ENCODE results near the gene FASN.

Gene FASN

DNA sequence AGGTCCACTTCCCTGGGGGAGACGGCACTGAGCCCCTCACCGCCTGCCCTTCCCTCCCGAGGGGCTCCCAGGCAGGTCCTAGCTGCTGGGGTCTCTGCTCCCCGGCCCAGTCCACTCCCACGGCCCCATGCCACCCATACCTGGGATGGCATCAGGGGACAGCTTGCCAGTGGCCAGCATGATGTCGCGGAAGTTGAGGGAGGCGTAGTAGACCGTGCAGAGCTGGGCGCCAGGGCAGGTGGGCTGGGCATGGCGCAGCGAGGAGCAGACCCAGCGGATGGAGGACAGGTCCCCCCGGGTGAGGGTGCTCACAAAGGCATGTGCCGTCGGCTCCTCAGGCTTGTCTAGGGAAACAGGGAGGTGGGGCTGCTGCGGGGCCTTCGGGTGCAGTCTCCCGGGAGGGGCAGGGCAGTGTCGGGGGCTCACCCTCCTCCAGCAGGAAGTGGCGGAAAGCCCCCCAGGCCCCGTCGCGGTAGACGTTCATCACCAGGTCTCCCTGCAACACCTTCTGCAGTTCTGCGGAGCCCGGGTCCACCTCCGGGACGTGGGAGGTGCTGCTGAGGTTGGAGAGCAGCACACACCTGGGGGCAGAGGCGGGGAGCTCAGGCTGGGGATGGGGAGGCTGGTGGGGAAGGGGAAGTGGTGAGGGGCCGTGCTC is 13.5 kb downstream of the FASN start:
- TF ChIP-seq, protein P1, sequence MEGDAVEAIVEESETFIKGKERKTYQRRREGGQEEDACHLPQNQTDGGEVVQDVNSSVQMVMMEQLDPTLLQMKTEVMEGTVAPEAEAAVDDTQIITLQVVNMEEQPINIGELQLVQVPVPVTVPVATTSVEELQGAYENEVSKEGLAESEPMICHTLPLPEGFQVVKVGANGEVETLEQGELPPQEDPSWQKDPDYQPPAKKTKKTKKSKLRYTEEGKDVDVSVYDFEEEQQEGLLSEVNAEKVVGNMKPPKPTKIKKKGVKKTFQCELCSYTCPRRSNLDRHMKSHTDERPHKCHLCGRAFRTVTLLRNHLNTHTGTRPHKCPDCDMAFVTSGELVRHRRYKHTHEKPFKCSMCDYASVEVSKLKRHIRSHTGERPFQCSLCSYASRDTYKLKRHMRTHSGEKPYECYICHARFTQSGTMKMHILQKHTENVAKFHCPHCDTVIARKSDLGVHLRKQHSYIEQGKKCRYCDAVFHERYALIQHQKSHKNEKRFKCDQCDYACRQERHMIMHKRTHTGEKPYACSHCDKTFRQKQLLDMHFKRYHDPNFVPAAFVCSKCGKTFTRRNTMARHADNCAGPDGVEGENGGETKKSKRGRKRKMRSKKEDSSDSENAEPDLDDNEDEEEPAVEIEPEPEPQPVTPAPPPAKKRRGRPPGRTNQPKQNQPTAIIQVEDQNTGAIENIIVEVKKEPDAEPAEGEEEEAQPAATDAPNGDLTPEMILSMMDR (IDR thresholded peaks at IDR 0.05; ENCODE audit: extremely low read depth, missing control alignments): no peak
- DNase-seq (ENCODE audit: low spot score): no peak

DNA sequence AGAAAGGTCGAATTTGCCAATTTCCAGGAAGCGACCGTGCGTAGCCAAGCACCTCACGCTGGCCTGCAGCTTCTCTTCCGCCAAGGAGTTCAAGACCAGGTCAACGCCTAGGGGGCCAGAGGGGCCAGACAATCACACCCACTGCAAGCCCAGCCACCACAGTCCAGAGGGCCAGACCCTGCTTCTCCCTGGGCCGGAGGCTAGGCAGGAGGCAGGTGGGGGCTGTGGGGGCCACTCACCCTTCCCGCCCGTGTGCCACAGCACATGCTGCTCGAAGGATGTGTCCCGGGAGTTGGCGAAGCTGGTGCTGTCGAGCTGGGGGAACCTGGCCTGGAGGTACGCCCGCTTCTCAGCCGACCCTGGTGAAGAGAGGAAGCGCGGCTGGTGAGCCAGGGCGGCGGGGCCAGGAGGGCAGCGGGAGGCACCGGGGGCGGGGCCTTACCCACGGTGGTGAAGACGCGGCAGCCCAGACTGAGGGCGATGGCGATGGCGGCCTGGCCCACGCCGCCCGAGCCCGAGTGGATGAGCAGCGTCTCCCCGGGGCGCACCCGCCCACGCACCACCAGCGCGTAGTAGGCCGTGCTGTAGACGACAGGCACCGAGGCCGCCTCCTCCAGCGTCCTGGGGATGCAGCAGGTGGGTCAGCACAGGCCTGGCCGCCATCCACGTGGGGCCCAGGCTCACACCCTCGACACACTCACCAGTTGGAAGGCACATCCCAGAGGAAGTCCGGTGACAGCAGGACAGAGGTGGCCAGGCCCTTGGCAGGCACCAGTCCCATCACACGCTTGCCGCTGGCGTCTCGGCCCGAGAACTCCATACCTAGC is 14.3 kb downstream of the FASN start:
- TF ChIP-seq, protein P1 (IDR thresholded peaks at IDR 0.05; ENCODE audit: extremely low read depth, missing control alignments): no peak
- no peak for DNase-seq (ENCODE audit: low spot score)

GRCh38 chr17:82083009-82083408 is 15.0 kb downstream of the FASN start:
- TF ChIP-seq, protein P1 (IDR thresholded peaks at IDR 0.05; ENCODE audit: extremely low read depth, missing control alignments): no peak

DNA sequence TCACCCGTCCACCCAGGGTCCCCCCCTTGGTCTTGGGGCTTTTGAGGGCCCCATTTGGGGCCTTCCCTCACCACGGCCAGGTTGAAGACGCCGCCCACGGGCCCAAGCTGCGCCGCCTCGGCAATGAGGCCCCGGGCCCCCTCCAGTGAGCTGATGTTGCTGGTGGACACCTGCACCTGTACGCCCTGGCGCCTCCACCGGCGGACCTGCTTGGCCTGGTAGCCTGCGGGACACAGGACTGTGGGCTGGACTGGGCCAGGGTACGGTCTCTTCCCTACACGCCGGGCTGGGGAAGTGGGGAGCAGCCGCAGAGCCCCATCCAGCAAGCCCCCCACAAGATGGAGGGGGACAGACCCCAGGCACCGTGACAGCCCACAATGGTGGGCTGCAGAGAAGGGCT is 15.6 kb downstream of the FASN start:
- TF ChIP-seq, protein P1 (IDR thresholded peaks at IDR 0.05; ENCODE audit: extremely low read depth, missing control alignments): no peak
- DNase-seq (ENCODE audit: low spot score): no peak

More at GRCh38 chr17:82083009-82083408, 15.0 kb downstream of the FASN start:
- no peak for DNase-seq (ENCODE audit: low spot score)

DNA sequence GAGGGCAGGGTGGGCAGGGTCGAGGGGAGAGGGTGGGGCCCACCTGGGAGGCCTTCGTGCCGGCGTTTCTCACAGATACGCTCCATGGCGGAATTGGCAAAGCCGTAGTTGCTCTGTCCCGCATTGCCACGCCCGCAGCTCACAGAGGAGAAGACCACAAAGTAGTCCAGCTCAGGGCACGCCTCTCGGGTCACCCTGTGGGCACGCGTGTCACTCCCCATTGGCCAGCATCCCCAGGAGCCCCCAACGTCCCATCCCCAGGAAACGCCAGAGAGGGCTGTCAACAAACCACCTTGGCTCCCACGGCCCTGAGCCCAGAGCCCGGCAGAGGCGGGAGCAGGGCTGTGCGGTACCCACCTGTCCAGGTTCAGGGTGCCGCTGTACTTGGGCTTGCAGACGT is 16.1 kb downstream of the FASN start:
- TF ChIP-seq, protein P1 (IDR thresholded peaks at IDR 0.05; ENCODE audit: extremely low read depth, missing control alignments): no peak
- DNase-seq (ENCODE audit: low spot score): no peak

DNA sequence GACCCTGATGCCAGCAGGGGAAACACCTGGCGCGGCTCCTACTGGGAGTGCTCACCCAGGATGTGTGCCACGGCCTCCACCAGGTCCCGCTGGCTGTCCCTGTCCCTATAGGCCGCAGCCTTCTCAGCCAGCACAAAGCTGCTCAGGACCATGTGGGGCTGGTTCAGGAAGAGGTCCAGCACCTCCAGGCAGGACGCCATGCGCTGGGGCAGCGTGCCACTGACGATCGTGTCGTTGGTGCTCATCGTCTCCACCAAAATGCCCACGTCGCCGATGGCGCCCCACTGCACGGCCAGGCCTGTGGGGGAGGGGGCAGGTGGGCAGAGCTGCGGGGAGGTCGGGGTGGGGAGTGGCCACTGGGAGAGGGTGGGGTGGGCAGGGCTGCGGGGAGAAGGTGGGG is 16.5 kb downstream of the FASN start:
- TF ChIP-seq, protein P1 (IDR thresholded peaks at IDR 0.05; ENCODE audit: extremely low read depth, missing control alignments): no peak
- DNase-seq (ENCODE audit: low spot score): no peak

DNA sequence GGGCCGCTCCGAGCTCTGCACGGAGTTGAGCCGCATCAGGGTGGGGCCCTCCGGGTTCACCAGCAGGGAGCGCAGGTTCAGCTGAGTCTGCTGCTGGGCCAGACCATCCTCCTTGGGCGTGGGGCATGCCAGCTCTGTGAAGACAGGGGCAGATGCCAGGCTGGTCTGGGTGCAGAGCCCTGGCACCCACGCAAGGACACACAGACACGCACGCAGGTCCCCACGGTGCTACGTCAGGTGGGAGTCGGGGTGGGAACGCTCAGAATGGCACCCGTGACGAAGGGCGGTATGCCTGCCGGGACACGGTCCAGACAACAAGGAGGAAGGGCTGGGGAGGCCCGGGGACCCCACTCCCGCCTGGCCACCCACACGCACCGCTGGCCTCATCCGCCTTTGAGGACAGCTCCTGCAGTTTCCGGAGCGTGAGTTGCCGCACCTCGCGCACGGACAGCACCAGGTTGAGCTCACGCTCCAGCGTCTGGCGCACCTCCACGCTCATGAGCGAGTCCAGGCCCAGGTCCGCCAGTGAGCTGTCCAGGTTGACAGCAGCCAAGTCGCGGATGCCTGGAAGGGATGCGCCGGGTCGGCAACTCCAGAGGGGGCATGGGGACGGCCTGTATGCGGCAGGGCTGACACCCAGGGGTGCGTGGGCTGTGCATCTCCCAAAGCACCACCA is 17.1 kb downstream of the FASN start:
- TF ChIP-seq, protein P1 (IDR thresholded peaks at IDR 0.05; ENCODE audit: extremely low read depth, missing control alignments): no peak
- DNase-seq (ENCODE audit: low spot score): no peak
